SIG-M5 treated with dmso at 0.1 percent for 504 hours (cell line): ENCODE results near the gene CCR5AS.

Experiments used
- DNase-seq: peaks from one replicate; lab custom pipeline; 2025; ENCODE audit not compliant: unreplicated experiment; lab: John Stamatoyannopoulos, UW

Gene CCR5AS

GRCh38 chr3:46383211-46383950, 23.5 kb downstream of the CCR5AS start:
- DNase-seq, result no peak

GRCh38 chr3:46381625-46382024, 25.2 kb downstream of the CCR5AS start:
- no peak for DNase-seq

- no peak for DNase-seq
These were observed 26.2 kb downstream of the CCR5AS start for GRCh38 chr3:46380471-46381221.

GRCh38 chr3:46378426-46378942, 28.4 kb downstream of the CCR5AS start:
- DNase-seq, result peak; percentile 69

- no peak for DNase-seq
These were observed 31.1 kb downstream of the CCR5AS start for GRCh38 chr3:46375814-46376213.

DNA sequence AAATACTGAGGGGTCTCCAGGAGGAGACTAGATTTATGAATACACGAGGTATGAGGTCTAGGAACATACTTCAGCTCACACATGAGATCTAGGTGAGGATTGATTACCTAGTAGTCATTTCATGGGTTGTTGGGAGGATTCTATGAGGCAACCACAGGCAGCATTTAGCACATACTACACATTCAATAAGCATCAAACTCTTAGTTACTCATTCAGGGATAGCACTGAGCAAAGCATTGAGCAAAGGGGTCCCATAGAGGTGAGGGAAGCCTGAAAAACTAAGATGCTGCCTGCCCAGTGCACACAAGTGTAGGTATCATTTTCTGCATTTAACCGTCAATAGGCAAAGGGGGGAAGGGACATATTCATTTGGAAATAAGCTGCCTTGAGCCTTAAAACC, 31.6 kb downstream of the CCR5AS start:
- no peak for DNase-seq

- DNase-seq, result no peak
These were observed 32.1 kb downstream of the CCR5AS start for GRCh38 chr3:46374755-46375154.

- peak; percentile 65 for DNase-seq
These were observed 34.1 kb downstream of the CCR5AS start for GRCh38 chr3:46372492-46373359.

DNA sequence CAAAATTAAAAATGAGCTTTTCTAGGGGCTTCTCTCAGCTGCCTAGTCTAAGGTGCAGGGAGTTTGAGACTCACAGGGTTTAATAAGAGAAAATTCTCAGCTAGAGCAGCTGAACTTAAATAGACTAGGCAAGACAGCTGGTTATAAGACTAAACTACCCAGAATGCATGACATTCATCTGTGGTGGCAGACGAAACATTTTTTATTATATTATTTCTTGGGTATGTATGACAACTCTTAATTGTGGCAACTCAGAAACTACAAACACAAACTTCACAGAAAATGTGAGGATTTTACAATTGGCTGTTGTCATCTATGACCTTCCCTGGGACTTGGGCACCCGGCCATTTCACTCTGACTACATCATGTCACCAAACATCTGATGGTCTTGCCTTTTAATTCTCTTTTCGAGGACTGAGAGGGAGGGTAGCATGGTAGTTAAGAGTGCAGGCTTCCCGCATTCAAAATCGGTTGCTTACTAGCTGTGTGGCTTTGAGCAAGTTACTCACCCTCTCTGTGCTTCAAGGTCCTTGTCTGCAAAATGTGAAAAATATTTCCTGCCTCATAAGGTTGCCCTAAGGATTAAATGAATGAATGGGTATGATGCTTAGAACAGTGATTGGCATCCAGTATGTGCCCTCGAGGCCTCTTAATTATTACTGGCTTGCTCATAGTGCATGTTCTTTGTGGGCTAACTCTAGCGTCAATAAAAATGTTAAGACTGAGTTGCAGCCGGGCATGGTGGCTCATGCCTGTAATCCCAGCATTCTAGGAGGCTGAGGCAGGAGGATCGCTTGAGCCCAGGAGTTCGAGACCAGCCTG, 35.1 kb downstream of the CCR5AS start:
- no peak for DNase-seq

DNA sequence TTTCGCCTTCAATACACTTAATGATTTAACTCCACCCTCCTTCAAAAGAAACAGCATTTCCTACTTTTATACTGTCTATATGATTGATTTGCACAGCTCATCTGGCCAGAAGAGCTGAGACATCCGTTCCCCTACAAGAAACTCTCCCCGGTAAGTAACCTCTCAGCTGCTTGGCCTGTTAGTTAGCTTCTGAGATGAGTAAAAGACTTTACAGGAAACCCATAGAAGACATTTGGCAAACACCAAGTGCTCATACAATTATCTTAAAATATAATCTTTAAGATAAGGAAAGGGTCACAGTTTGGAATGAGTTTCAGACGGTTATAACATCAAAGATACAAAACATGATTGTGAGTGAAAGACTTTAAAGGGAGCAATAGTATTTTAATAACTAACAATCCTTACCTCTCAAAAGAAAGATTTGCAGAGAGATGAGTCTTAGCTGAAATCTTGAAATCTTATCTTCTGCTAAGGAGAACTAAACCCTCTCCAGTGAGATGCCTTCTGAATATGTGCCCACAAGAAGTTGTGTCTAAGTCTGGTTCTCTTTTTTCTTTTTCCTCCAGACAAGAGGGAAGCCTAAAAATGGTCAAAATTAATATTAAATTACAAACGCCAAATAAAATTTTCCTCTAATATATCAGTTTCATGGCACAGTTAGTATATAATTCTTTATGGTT, 35.9 kb downstream of the CCR5AS start, which contains the start of gene CCR5:
Gene CCR5, plus strand, starts transcription at position 108 of the 680 bp plus-strand sequence. CDS start 1,957 bp downstream, outside the sequence.
- DNase-seq, result no peak

GRCh38 chr3:46369675-46370132, 37.2 kb downstream of the CCR5AS start:
- no peak for DNase-seq

DNA sequence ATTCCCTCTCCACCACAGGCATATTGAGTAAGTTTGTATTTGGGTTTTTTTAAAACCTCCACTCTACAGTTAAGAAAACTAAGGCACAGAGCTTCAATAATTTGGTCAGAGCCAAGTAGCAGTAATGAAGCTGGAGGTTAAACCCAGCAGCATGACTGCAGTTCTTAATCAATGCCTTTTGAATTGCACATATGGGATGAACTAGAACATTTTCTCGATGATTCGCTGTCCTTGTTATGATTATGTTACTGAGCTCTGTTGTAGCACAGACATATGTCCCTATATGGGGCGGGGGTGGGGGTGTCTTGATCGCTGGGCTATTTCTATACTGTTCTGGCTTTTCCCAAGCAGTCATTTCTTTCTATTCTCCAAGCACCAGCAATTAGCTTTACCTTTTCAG, 37.7 kb downstream of the CCR5AS start:
- no peak for DNase-seq

DNA sequence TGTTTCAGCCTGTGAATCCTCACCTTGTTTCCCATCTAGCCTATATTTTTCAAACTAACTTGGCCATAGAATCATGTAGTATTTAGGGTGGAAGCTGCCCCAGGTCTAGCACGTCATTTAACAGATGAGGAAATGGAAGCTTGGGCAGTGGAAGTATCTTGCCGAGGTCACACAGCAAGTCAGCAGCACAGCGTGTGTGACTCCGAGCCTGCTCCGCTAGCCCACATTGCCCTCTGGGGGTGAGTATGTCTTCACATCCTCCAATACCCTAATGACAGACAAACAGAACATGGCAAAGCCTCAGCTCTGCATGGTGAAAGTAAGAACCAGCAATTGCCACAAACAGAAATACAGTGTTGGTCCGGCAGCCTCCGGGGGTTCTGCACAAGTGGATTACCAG, 38.3 kb downstream of the CCR5AS start:
- DNase-seq, result peak; percentile 96

DNA sequence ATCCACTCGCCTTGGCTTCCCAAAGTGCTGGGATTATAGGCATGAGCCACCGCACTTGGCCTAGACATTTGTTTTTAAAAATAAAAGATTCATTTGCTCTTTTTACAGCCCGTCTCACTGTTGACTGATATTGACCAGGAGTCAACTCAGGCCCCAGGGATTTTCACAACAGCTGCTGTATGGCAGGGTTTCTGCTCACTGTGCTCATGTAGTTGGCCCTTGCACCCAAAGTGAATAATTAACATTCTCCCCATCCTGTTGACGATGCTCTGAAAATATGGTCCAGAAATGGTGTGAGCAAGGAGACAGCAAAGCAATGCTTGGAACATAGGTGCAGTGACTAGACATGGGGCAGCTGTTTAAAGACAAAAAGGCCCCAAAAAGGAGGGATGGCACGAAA, 39.1 kb downstream of the CCR5AS start:
- no peak for DNase-seq

- DNase-seq, result no peak
These were observed 40.9 kb downstream of the CCR5AS start for GRCh38 chr3:46365737-46366524.

GRCh38 chr3:46365041-46365440, 41.8 kb downstream of the CCR5AS start:
- DNase-seq, result peak; percentile 38

DNA sequence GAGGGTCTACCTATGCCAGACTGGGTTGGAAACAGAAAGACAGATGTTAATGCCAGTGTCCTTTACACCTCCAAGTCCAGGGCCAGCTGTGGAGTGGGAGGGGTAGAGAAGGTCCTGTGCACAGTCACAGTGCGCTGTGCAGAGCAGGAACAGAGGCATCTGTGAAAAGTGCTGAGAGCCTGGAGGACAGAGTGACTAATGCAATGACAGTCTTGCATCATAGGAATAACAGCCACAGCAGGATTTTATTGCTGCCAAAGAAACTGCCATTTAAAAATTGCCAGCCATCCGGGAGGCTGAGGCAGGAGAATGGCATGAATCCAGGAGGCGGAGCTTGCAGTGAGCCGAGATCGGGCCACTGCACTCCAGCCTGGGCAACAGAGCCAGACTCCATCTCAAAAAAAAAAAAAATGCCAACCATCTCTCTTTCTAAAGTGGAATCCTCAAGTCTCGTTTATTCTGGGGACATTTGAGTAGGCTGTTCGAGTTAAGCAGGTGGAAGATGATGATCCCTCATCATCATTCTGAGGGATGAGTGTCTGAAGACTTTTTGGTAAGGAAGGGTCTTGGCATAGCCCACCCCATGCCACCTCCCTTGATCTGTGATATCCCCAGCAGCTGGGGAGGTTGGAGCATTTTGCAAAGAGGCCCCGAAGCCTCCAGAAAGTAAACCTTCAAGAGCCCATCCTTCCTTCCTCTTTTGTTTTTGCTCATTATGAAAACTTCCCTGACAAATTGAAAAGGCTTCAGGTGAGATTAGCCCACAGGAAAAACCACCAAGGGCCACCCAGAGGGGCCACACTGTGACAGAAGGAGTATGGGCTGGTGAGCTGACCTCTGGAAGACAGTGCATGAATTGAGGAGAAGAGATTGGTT, 45.2 kb downstream of the CCR5AS start:
- peak; percentile 96 for DNase-seq

DNA sequence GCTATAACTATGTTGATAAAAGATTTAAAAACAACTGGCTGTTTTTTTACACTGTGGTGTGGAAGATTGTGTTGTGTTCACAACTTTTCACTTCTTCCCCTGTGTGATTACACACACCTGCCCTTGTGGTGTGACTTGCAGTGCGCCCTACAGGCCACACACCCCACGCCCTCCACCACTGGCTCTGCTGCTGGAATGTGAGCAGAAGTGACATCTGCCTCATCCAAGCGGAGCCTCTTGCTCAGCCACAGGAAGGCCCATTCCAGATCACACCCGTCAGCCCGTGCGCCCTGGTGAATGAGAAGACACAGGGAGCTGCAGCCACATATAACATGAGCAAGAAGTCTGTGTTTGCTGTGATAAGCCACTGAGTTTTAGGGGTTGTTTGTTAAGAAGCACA, 46.0 kb downstream of the CCR5AS start:
- peak; percentile 35 for DNase-seq
